ENCODE data around the gene CDK6. TPM values are rescaled to one million over a fixed set of nuclear protein-coding genes. Genes with fewer than 3 reads are reported as not detected.

The CDK6 gene
- total RNA-seq, 4 donors from 2014 or later = 9.5 to 21.4 (median 15.9) TPM

DNA sequence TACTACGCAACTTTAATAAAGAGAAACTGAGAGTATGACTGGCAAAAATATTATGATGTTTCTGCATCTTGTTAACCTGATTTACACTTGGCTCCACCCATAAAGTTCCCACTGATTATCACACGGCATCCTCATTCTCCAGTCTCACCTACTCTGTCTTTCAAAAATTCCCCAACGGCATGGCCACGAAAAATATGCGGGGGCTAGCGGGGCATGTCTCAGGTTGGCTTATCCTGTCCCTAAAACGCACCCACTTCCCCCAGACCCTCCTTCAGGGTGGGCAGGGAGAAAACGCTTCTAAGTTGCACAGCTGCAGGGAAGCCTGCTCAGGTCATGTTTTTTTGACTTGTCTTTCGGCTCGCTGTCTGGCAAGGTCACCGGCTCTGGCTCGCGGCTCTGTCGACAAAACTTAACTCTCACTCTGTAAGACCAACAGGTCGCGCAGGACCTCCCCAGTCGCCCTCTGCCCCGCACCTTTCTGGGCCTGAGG is 3.8 kb downstream of the CDK6 start:
- TF ChIP-seq, protein P1, sequence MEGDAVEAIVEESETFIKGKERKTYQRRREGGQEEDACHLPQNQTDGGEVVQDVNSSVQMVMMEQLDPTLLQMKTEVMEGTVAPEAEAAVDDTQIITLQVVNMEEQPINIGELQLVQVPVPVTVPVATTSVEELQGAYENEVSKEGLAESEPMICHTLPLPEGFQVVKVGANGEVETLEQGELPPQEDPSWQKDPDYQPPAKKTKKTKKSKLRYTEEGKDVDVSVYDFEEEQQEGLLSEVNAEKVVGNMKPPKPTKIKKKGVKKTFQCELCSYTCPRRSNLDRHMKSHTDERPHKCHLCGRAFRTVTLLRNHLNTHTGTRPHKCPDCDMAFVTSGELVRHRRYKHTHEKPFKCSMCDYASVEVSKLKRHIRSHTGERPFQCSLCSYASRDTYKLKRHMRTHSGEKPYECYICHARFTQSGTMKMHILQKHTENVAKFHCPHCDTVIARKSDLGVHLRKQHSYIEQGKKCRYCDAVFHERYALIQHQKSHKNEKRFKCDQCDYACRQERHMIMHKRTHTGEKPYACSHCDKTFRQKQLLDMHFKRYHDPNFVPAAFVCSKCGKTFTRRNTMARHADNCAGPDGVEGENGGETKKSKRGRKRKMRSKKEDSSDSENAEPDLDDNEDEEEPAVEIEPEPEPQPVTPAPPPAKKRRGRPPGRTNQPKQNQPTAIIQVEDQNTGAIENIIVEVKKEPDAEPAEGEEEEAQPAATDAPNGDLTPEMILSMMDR (IDR thresholded peaks at IDR 0.05; ENCODE audit: low read depth) = no peak

DNA sequence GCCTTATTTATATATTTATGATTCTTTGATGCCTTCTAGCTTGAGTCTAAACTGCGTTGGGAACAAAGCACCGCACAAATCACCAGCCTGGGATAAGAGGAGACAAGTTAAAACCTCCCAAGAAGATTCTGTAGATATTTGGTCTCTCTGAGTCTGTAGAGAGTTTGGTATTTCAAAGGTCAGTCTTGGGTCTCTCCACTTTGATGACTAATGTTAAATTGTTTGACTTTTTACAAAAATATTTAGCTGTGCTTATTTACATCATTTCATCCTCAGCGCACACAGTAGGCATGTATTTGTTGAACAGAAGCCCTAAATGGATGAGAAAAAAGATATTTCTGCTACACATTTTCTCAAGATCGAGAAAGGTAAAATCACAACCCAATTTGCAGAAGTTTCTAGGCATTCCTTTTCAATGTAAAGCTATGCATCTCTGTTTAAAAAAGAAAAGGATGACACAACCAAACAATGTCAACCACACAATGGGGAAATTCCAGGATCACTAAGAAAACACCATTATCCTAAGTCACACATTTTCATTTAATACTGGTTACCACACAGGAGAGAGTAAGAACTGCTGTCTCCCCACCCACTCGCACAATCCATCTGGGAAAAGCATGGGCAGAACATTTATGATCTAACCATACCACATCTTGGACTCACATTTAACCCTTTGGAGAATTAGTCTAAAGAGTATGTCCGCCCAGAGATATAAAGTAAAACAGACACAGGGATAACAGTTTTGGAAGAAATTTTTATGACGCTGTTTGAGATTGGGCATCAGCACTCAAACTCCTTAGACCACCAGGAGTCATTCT is 4.4 kb downstream of the CDK6 start:
- TF ChIP-seq, protein P1 (IDR thresholded peaks at IDR 0.05; ENCODE audit: low read depth) = no peak

DNA sequence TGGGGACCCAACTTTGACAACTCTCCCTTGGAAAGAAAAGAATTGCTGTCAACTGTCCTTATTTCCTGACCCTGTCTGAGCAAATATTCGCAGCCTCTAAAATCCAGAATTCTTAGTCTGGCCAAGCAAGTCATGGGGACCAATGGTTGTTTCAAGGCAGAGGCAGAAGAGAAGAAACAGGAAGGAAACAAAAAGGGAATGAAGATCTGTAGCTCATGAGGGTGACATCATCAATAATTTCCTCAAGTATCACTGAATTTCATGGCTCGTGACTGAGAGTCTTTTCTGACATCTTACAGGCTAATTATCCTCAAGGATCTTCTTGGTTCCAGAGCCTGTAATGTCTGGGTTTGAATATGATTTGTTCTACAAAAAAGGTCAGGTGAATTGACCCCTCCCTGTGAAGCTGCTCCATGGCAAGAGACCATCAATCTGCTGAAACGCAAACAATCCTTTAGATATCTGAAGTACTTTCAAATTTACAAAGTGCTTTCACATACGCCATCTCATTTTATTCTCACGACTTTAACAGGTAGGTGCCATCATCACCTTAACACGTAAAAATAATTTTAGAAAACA is 5.8 kb downstream of the CDK6 start:
- TF ChIP-seq, protein P1 (IDR thresholded peaks at IDR 0.05; ENCODE audit: low read depth) = no peak

DNA sequence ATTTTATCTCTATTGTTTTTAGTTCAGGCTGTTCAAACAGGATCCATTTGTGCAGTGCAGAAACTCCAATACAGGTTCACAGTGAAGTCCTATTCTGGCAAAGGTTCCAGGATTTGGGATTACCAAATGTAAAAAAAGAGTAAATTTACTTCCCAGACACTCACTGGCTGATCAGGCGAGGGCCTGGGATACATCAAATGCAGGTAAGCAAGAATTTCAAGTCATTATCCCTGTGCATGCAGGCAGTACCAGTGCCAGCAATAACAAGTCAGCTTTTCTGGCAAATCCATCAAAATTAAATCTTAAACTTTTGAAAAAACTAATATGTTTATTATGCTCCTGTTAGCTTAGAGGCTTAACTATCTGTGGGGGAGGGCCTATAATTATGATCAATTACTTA is 6.3 kb downstream of the CDK6 start:
- TF ChIP-seq, protein P1 (IDR thresholded peaks at IDR 0.05; ENCODE audit: low read depth) = no peak

DNA sequence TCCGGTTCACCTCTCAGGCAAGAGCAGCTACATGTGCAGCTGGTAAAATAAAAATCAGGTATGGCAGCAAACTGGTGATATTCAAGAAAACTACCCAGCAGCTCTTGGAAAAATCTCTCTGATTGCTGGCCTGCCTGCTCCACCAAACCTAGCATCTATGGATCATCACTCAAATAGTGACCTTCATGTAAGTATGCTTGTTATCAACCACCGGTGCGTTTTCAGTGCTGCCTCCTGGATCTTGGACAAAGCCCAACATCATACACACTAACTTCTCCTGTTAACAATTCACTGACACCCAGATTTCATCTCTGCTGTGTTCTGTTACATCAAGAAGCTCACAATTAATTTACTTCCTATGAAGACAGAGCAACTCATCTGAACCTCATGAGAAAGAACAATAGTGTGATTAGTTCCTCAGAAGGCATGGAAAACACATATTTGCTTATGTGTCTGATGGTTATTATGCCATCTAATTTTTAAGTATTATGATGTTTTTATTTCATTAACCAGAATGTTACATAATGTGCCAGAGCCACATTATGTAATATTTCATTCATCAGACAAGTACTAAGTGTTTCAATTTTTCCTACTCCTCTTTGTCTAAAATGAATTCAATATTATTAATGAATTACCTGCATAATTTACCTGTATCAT is 8.8 kb downstream of the CDK6 start:
- TF ChIP-seq, protein P1 (IDR thresholded peaks at IDR 0.05; ENCODE audit: low read depth) = no peak

DNA sequence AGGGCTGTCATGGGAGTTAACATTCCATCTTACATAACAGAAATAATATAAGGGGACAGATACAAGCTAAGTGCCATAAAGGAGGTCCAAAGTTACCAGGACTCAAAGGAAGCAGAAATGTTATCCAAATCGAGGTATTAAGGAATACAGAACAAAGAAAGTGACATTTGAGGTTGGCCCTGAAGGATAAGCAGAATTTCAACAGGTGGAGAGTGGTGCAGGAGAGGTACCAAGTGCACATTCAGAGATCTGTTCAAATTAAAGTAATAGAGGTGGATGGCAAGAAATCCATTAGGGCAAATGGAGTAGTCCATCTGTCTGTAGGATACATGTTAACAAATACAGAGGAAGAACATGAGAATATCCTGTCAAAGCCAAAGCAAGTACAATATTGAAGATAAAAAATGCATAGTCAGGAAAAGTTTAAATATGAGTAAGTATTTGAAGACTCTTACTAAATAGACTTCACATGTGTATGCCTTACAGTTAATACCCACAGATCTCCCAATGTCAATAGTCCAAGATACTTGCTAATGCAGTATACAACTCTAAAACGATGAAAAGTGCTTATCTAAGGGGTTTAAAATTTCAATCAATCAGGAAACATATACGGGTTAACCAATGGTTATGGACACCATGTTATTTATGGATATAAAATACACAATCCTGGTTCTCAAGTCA is 10.0 kb downstream of the CDK6 start:
- TF ChIP-seq, protein P1 (IDR thresholded peaks at IDR 0.05; ENCODE audit: low read depth) = no peak
